Measurements from ENCODE around the gene LYSMD1. TPM values are rescaled to one million over a fixed set of nuclear protein-coding genes. Genes with fewer than 3 reads are reported as not detected.
"Not testable (repeated sequence)": the region's sequence is repeated elsewhere in the genome, so short reads cannot be mapped to it uniquely, and the experiment has no call there.

Gene LYSMD1
- total RNA-seq, 1 donor from 2014 or later, result 11.9 TPM

DNA sequence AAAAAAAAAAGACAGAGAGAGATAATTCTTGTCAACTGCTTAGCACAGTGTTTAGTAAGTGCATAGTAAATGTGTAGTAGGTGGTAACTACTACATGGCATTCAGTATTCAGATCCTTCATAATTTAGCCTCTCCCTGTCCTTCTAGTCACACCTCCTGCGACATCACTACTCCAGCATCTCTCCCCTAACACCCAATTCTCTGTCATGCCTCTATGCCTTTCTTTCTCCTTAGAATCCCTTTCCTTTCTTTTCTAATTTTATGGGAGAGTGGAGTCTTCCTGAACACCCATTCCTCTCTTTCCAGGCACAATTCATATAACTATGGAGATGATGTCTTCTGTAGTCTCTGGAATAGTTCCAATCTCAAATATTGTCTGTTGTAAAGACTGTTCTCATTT lies 28.2 kb upstream of the LYSMD1 start:
- Mint-ChIP-seq H3K27ac (ENCODE audit: unreplicated experiment) (no peak overlapping the region), H3K27me3 (ENCODE audit: low read depth) (peaks cover 25% of the 10 kb centered on the region), H3K4me1 (peaks cover 31% of the 10 kb centered on the region), H3K36me3 (ENCODE audit: low read depth) (no peaks in the 10 kb centered on the region), H3K9me3 (no peaks in the 10 kb centered on the region), H3K4me3 (peak overlapping the region; percentile 39)
- TF ChIP-seq CTCF (conservative IDR thresholded peaks at IDR 0.05), result no peak
- no peak for DNase-seq (ENCODE audit: low read depth, low spot score)

DNA sequence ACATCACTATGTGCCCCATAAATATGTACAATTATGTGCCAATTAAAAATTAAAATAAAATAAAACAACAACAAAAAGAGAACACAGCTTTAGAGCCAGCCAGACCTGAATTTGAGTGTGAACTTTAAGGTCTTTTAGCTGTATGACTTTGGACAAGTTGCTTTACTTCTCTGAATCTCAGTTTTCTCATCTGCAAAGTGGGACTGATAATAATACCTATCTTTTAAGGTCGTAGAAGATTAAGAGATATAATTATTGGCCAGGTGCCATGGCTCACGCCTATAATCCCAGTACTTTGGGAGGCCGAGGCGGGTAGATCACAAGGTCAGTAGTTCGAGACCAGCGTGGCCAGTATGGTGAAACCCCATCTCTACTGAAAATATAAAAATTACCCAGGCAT lies 27.6 kb upstream of the LYSMD1 start:
- H3K9me3 Mint-ChIP-seq, result no peaks in the 10 kb centered on the region
- H3K27ac Mint-ChIP-seq (ENCODE audit: unreplicated experiment), result no peak overlapping the region
- H3K27me3 Mint-ChIP-seq (ENCODE audit: low read depth), result peaks cover 25% of the 10 kb centered on the region
- H3K4me3 Mint-ChIP-seq, result no peak overlapping the region
- peaks cover 33% of the 10 kb centered on the region for H3K4me1 Mint-ChIP-seq
- no peak for TF ChIP-seq CTCF (conservative IDR thresholded peaks at IDR 0.05)
- DNase-seq (ENCODE audit: low read depth, low spot score), result no peak
- H3K36me3 Mint-ChIP-seq (ENCODE audit: low read depth), result no peaks in the 10 kb centered on the region

GRCh38 chr1:151192047-151192446 lies 26.3 kb upstream of the LYSMD1 start:
- peak overlapping the region; percentile 19 for H3K4me3 Mint-ChIP-seq
- TF ChIP-seq CTCF (conservative IDR thresholded peaks at IDR 0.05), result no peak

DNA sequence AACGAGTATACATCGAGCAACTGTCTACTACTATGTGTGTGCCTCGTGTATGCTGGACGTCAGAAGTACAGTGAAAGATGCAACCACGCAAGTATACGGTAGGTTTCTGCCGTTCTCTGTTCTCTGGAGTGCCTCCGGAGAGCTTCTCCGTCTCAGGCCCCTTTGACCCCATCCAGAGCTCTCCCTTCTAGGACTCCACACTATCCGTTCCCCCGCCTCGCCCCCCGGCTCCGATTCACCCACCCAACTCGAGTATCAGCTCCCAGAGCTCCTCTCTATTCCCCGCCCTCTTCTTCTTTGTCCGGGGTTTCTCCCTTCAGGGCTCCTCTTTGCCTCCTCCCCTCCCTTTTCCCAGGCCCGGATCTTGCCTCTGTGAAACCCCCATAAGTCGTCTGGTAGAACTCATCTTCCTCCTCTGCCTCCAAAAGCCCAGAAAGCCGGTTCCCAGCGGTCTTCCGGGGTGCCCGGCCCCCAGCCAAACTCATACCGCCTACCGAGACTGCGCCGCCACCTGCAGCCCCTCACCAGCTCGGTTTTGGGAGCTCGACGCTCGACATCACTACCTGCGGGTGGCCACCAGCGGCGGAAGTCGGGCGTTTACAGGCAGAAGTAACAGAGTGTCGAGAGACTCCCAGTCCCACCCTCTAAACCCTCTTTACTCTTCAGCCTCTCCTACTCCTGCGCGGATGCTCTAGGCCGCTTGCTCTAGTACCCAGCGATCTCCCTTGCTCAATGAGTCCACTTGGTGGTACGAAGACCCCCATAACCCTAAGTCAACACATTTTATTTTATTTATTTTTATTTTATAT lies 24.1 kb upstream of the LYSMD1 start, which contains the start of gene VPS72:
Gene VPS72 (minus strand): TSS at position 561 of the 809 bp plus-strand sequence. CDS start 76 bp downstream, at position 485.
- Mint-ChIP-seq H3K27ac (ENCODE audit: unreplicated experiment) (peak within 1 kb of the TSS; percentile 99), H3K9me3 (no peaks in the 10 kb centered on the region), H3K4me3 (peak within 1 kb of the TSS; percentile 100), H3K4me1 (peaks cover 26% of the 10 kb centered on the region), H3K36me3 (ENCODE audit: low read depth) (peaks cover 4% of the 10 kb centered on the region), H3K27me3 (ENCODE audit: low read depth) (peaks cover 22% of the 10 kb centered on the region)
- no peak for TF ChIP-seq CTCF (conservative IDR thresholded peaks at IDR 0.05)
- DNase-seq (ENCODE audit: low read depth, low spot score), result peak; percentile 67

More at GRCh38 chr1:151192047-151192446, 26.3 kb upstream of the LYSMD1 start:
- DNase-seq (ENCODE audit: low read depth, low spot score), result no peak
- Mint-ChIP-seq H3K9me3 (no peaks in the 10 kb centered on the region), H3K4me1 (peaks cover 31% of the 10 kb centered on the region), H3K27ac (ENCODE audit: unreplicated experiment) (no peak overlapping the region), H3K36me3 (ENCODE audit: low read depth) (no peaks in the 10 kb centered on the region), H3K27me3 (ENCODE audit: low read depth) (peaks cover 25% of the 10 kb centered on the region)

DNA sequence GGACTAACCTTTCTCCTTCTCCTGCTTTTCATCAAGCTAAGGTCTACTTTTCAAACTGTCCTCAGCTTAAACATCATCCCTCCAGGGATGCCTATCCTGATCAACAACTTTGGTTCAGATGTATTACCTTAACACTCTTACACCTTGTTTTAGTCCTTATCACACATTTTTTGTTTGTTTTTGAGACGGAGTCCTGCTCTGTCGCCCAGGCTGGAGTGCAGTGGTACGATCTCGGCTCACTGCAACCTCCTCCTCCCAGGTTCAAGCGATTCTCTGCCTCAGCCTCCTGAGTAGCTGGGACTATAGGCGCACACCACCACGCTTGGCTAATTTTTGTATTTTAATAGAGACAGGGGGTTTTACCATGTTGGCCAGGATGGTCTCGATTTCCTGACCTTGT lies 23.0 kb upstream of the LYSMD1 start:
- not testable (repeated sequence) for H3K27ac Mint-ChIP-seq (ENCODE audit: unreplicated experiment); H3K36me3 Mint-ChIP-seq (ENCODE audit: low read depth)

DNA sequence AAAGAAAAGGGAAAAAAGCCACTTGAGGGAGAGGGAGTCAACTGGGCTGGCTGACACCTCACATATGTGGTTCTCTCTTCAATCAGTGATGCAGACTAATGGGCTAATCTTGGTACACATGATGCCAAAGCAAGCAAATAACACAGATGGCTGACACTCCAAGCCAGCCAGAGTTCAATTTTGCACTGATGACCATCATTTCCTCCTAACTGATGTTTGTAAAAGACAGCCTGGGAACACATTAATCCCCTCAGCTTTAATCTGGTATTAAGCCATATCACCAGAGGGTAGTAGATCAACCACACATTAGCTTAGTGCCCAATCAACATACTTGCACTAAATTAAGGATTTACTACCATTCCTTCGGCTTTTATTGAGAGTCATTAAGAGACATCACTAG lies 21.5 kb upstream of the LYSMD1 start:
- H3K4me1 Mint-ChIP-seq, result peaks cover 26% of the 10 kb centered on the region
- no peak overlapping the region for H3K27ac Mint-ChIP-seq (ENCODE audit: unreplicated experiment)
- no peak for TF ChIP-seq CTCF (conservative IDR thresholded peaks at IDR 0.05)
- no peak for DNase-seq (ENCODE audit: low read depth, low spot score)
- H3K9me3 Mint-ChIP-seq, result no peaks in the 10 kb centered on the region
- peaks cover 6% of the 10 kb centered on the region for H3K27me3 Mint-ChIP-seq (ENCODE audit: low read depth)
- H3K36me3 Mint-ChIP-seq (ENCODE audit: low read depth), result peaks cover 16% of the 10 kb centered on the region
- H3K4me3 Mint-ChIP-seq, result peak overlapping the region; percentile 61

More for the DNA sequence above, 23.0 kb upstream of the LYSMD1 start:
- Mint-ChIP-seq H3K4me3 (peak overlapping the region; percentile 100), H3K4me1 (peaks cover 26% of the 10 kb centered on the region), H3K27me3 (ENCODE audit: low read depth) (peaks cover 16% of the 10 kb centered on the region)
- not testable (repeated sequence) for DNase-seq (ENCODE audit: low read depth, low spot score); H3K9me3 Mint-ChIP-seq
